GM12878 (cell line): ENCODE results near the gene CCDC197. TPM values are rescaled to one million over a fixed set of nuclear protein-coding genes. Genes with fewer than 3 reads are reported as not detected.

Experiments used
- ATAC-seq: fragments of 200-7000 bp; cut with Tn5 transposase; 3 replicates; pipeline ENCODE4 v1.9.1; 2020; ENCODE audit warnings: mild to moderate bottlenecking, moderate library complexity
- BruUV-seq: library from RNA; stranded (reverse); fragments of 400-500 nt; replicated peaks from 2 replicates; lab custom pipeline; 2021; lab: Mats Ljungman, UMichigan
- CTCF ChIA-PET: fragments of 300-600 bp; sonication (Branson Sonifier 250); formaldehyde crosslinking; extraction: SDS; loops from one replicate; lab custom pipeline; 2021; ENCODE audit warnings: inconsistent platforms; lab: Yijun Ruan, JAX
- POLR2A ChIA-PET: fragments of 350-600 bp; formaldehyde crosslinking; extraction: SDS; loops from one replicate; lab custom pipeline; 2021; ENCODE audit warnings: inconsistent platforms; lab: Charles Lee
- RAD21 ChIA-PET: fragments of 300-600 bp; sonication (Branson Sonifier 250); formaldehyde crosslinking; loops from one replicate; lab custom pipeline; 2023; ENCODE audit warnings: antibody characterized with exemption; ENCODE audit not compliant: unreplicated experiment; lab: Charles Lee
- SMC1A ChIA-PET: fragments of 300-600 bp; sonication (Branson Sonifier 250); formaldehyde crosslinking; loops from one replicate; lab custom pipeline; 2023; ENCODE audit not compliant: unreplicated experiment, uncharacterized antibody; lab: Charles Lee
- DNase-seq: peaks from one replicate; pipeline ENCODE4 v3.0.0-alpha.2; 2011; ENCODE audit warnings: low read depth, low spot score
- FAIRE-seq: peaks from 3 replicates; lab custom pipeline; 2011; peaks lifted over from hg19 to GRCh38; lab: Jason Lieb, UNC
- H2AFZ ChIP-seq: 2 replicates; pipeline ENCODE4 v1.6.0; 2011; ENCODE audit warnings: low read depth, low read length, control low read depth; ENCODE audit not compliant: control insufficient read depth
- H3K27ac ChIP-seq: 2 replicates; pipeline ENCODE4 v1.5.1; 2011; ENCODE audit warnings: control low read depth; ENCODE audit not compliant: control insufficient read depth, insufficient read depth
- H3K27me3 ChIP-seq, 2 experiments: replicated peaks in 1 of 2; 2 replicates each; pipeline versions ENCODE4 v1.6.0 to v1.6.1; 2011; ENCODE audit warnings: low read length in 1 of 2; ENCODE audit not compliant: control insufficient read depth in 2 of 2, insufficient read depth in 2 of 2
- H3K36me3 ChIP-seq, 2 experiments: 2 replicates each; pipeline ENCODE4 v1.5.1; 2011; ENCODE audit warnings: low read length in 1 of 2; ENCODE audit not compliant: control insufficient read depth in 2 of 2, insufficient read depth in 2 of 2
- H3K4me1 ChIP-seq: 2 replicates; pipeline ENCODE4 v1.6.1; 2011; ENCODE audit warnings: mild to moderate bottlenecking, low read length, moderate library complexity, mixed read lengths; ENCODE audit not compliant: control insufficient read depth, insufficient read depth
- H3K4me2 ChIP-seq: 2 replicates; pipeline ENCODE4 v1.6.0; 2011; ENCODE audit warnings: control low read depth; ENCODE audit not compliant: control insufficient read depth, insufficient read depth
- H3K4me3 ChIP-seq: fragments of 200-600 bp; sonication (generic); 2 replicates; pipeline ENCODE4 v1.5.1; 2016
- H3K79me2 ChIP-seq: 2 replicates; pipeline ENCODE4 v1.6.0; 2011; ENCODE audit warnings: low read length; ENCODE audit not compliant: control insufficient read depth, insufficient read depth
- H3K9ac ChIP-seq: 2 replicates; pipeline ENCODE4 v1.8.0; 2011; ENCODE audit warnings: low read length, control low read depth, mixed read lengths; ENCODE audit not compliant: control insufficient read depth, insufficient read depth
- H3K9me3 ChIP-seq: replicated peaks from 3 replicates; pipeline ENCODE4 v1.5.1; 2011; ENCODE audit warnings: mild to moderate bottlenecking, low read length; ENCODE audit not compliant: control insufficient read depth, insufficient read depth
- H4K20me1 ChIP-seq: 2 replicates; pipeline ENCODE4 v1.6.0; 2011; ENCODE audit not compliant: control insufficient read depth, insufficient read depth
- NR2C1 ChIP-seq: fragments of 450-650 bp; IDR thresholded peaks from 2 replicates; pipeline ENCODE4 v1.6.1; 2017; ENCODE audit warnings: antibody characterized with exemption, mild to moderate bottlenecking, moderate library complexity
- WGBS: methylation state at CpG from one replicate; pipeline ENCODE4 v1.1.6; 2016; ENCODE audit warnings: low lambda C conversion rate; ENCODE audit not compliant: insufficient replicate concordance, insufficient coverage; ENCODE audit errors: missing lambda C conversion rate; 5-methylcytosine and 5-hydroxymethylcytosine counted together
- in situ Hi-C: fragments of 300-500 bp; cut with MboI; formaldehyde crosslinking; loops from 9 replicates; pipeline ENCODE4 v1.14.3; 2018; ENCODE audit warnings: mixed read lengths
- intact Hi-C: fragments of 100-400 bp; cut with micrococcal nuclease; formaldehyde crosslinking; loops from one replicate; pipeline ENCODE4 v1.14.2; 2022; ENCODE audit not compliant: unreplicated experiment
- polyA plus RNA-seq, 11 experiments: library from polyadenylated mRNA; depleted of rRNA in 4 of 11; unstranded in 6 of 11; stranded (reverse) in 5 of 11; fragments of >200 nt; fragmentation: Nextera tagmentation in 4 of 11; fragmentation: Illumina TruSeq in 1 of 11; extraction: Ambion mirVana in 4 of 11; extraction: Trizol in 1 of 11; gene quantifications; 1 replicate in 1 of 11; 2 replicates in 10 of 11; pipeline versions ENCODE4 v1.2.1 to v1.2.3, GENCODE V29; 2011 to 2016; ENCODE audit warnings: inconsistent platforms in 2 of 11, missing spikeins in 2 of 11, low read depth in 1 of 11
- total RNA-seq, 4 experiments: library from RNA; depleted of rRNA in 3 of 4; stranded (reverse); fragments of >200 nt in 3 of 4; fragmentation: Illumina TruSeq in 1 of 4; extraction: Trizol in 1 of 4; gene quantifications; 2 replicates each; pipeline versions ENCODE4 v1.2.1 to v1.2.3, GENCODE V29; 2013 to 2021
- TF ChIP-seq, protein P1 (sequence below): IDR thresholded peaks from 2 replicates; pipeline ENCODE4 v1.6.1; 2011; ENCODE audit warnings: borderline replicate concordance, low read depth, mild to moderate bottlenecking, moderate library complexity, low read length; ENCODE audit not compliant: insufficient read depth, poor library complexity, severe bottlenecking

CCDC197 gene
- total and polyA plus RNA-seq, 10 of the 15 experiments (the other 5 are each of a cell fraction or from before 2014, with no cell fraction given), result 0.12 TPM; not detected in 9

- ChIA-PET RAD21 (interaction anchor here (3.1 to 16.9 kb wide), 5 partner anchors 9 to 37 kb away, joined by 18 to 324 read pairs (median 36); partner anchors contain the start of gene CCDC197), POLR2A (interaction anchor here (1.6 to 4.4 kb wide), 8 partner anchors 9 to 21 kb away, joined by 6 to 18 read pairs (median 12); partner anchors contain the start of gene CCDC197), SMC1A (interaction anchor here (0.6 to 20.2 kb wide), 6 partner anchors 9 to 1029 kb away, joined by 3 to 409 read pairs (median 20); partner anchors contain the start of gene CCDC197), CTCF (interaction anchor here (1.0 to 20.8 kb wide), 7 partner anchors 9 to 37 kb away, joined by 3 to 399 read pairs (median 5); partner anchors contain the start of gene CCDC197)
- Histone ChIP-seq H3K27ac (peak overlapping the region; percentile 96), H3K27me3 (no peaks in the 10 kb centered on the region), H3K4me2 (peak overlapping the region; percentile 75), H3K79me2 (no peaks in the 10 kb centered on the region), H3K9ac (peak overlapping the region; percentile 79), H3K36me3 (no peaks in the 10 kb centered on the region; a peak in 1 of 4 replicates), H3K4me3 (peak overlapping the region; percentile 67; the same call in 1 of the 2 replicates), H4K20me1 (no peaks in the 10 kb centered on the region), H2AFZ (no peak overlapping the region), H3K4me1 (peaks cover 79% of the 10 kb centered on the region), H3K9me3 (no peaks in the 10 kb centered on the region; the same call in 2 of the 3 replicates)
- in situ Hi-C loops, result loop anchor here (10.0 kb wide), 1 partner anchor 1538 kb away; the partner anchor contains the start of gene SYNE3
- TSS peak; percentile 77 for BruUV-seq
- intact Hi-C loops, result loop anchor here (5.0 kb wide), 1 partner anchor 105 kb away; the partner anchor contains the start of genes DDX24 and IFI27L1
- FAIRE-seq (no peak), DNase-seq (no peak), ATAC-seq (no peak)
- TF ChIP-seq, protein P1, sequence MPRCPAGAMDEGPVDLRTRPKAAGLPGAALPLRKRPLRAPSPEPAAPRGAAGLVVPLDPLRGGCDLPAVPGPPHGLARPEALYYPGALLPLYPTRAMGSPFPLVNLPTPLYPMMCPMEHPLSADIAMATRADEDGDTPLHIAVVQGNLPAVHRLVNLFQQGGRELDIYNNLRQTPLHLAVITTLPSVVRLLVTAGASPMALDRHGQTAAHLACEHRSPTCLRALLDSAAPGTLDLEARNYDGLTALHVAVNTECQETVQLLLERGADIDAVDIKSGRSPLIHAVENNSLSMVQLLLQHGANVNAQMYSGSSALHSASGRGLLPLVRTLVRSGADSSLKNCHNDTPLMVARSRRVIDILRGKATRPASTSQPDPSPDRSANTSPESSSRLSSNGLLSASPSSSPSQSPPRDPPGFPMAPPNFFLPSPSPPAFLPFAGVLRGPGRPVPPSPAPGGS, result no peak
- TF ChIP-seq NR2C1, result 0 out of 2 replicates have a peak, but pooled peaks have one; percentile 10
- 75% methylated on average over 5 of the region's 5 CpGs for WGBS
Measured at GRCh38 chr14:93977171-93977570, 19.9 kb upstream of the CCDC197 start.
